K562 (cell line): Measurements from ENCODE around the gene TUBA8. TPM values are rescaled to one million over a fixed set of nuclear protein-coding genes. Genes with fewer than 3 reads are reported as not detected.

Source experiments
- CTBP1 ChIP-seq: fragments of 450-650 bp; IDR thresholded peaks from 2 replicates; pipeline ENCODE4 v1.6.1; 2016; ENCODE audit warnings: borderline replicate concordance
- DPF2 ChIP-seq: fragments of 450-650 bp; IDR thresholded peaks from 2 replicates; pipeline ENCODE4 v1.6.1; 2016
- ELF4 ChIP-seq: fragments of 450-650 bp; formaldehyde crosslinking; IDR thresholded peaks from 2 replicates; pipeline ENCODE4 v1.4.0; 2022; ENCODE audit warnings: missing genetic modification characterization
- EP400 ChIP-seq: fragments of 450-650 bp; IDR thresholded peaks from 2 replicates; pipeline ENCODE4 v1.6.1; 2017; ENCODE audit warnings: antibody characterized with exemption, mild to moderate bottlenecking, moderate library complexity
- FOXJ2 ChIP-seq: fragments of 200-800 bp; sonication (Bioruptor generic); IDR thresholded peaks from 2 replicates; pipeline ENCODE4 v1.6.1; 2016; ENCODE audit warnings: missing genetic modification characterization, missing compliant biosample characterization
- GMEB1 ChIP-seq: fragments of 250-450 bp; sonication (Bioruptor Pico); IDR thresholded peaks from 2 replicates; pipeline ENCODE4 v1.4.0; 2020; ENCODE audit warnings: mild to moderate bottlenecking
- HDAC1 ChIP-seq, 2 experiments: fragments of 450-650 bp; IDR thresholded peaks; 2 replicates each; pipeline ENCODE4 v1.6.1; 2016 to 2017; ENCODE audit warnings: inconsistent platforms in 1 of 2, mild to moderate bottlenecking in 1 of 2, moderate library complexity in 1 of 2
- HSF4 ChIP-seq: fragments of 250-450 bp; sonication (Bioruptor Pico); IDR thresholded peaks from 2 replicates; pipeline ENCODE4 v2.1.2; 2022; ENCODE audit warnings: mild to moderate bottlenecking, moderate library complexity, borderline replicate concordance
- L3MBTL2 ChIP-seq: fragments of 450-650 bp; IDR thresholded peaks from 2 replicates; pipeline ENCODE4 v1.6.1; 2016; ENCODE audit warnings: mild to moderate bottlenecking, moderate library complexity
- NR2C1 ChIP-seq, 2 experiments: fragments of 450-650 bp; IDR thresholded peaks; 2 replicates each; pipeline ENCODE4 v1.6.1; 2017; ENCODE audit warnings: mild to moderate bottlenecking in 2 of 2, antibody characterized with exemption in 1 of 2, inconsistent platforms in 1 of 2, missing compliant biosample characterization in 1 of 2, missing genetic modification characterization in 1 of 2
- NUFIP1 ChIP-seq: fragments of 450-650 bp; IDR thresholded peaks from 2 replicates; pipeline ENCODE4 v1.6.1; 2018; ENCODE audit not compliant: partially characterized antibody
- RFX5 ChIP-seq: IDR thresholded peaks from 2 replicates; pipeline ENCODE4 v1.6.1; 2011; ENCODE audit warnings: low read depth, mild to moderate bottlenecking, improper control_type of control experiment, low read length
- SAFB2 ChIP-seq: fragments of 200-400 bp; formaldehyde crosslinking; IDR thresholded peaks from 2 replicates; pipeline ENCODE4 v1.6.1; 2018; ENCODE audit warnings: borderline replicate concordance, low read length, low read depth, moderate library complexity; ENCODE audit not compliant: severe bottlenecking
- SUPT5H ChIP-seq: fragments of 450-650 bp; IDR thresholded peaks from 2 replicates; pipeline ENCODE4 v1.6.1; 2016
- TAF1 ChIP-seq: IDR thresholded peaks from 2 replicates; pipeline ENCODE4 v1.6.1; 2011; ENCODE audit warnings: mild to moderate bottlenecking, low read length, moderate library complexity; ENCODE audit not compliant: insufficient read depth, control insufficient read depth, severe bottlenecking; ENCODE audit errors: extremely low read depth
- ZBTB8A ChIP-seq: fragments of 450-650 bp; IDR thresholded peaks from 2 replicates; pipeline ENCODE4 v1.6.1; 2018; ENCODE audit warnings: mild to moderate bottlenecking, moderate library complexity; ENCODE audit not compliant: partially characterized antibody
- ZFX ChIP-seq: sonication (generic); formaldehyde crosslinking; IDR thresholded peaks from 2 replicates; pipeline ENCODE4 v1.8.0; 2022; ENCODE audit warnings: mild to moderate bottlenecking, missing genetic modification reagents, moderate library complexity
- ZNF12 ChIP-seq: sonication (generic); formaldehyde crosslinking; IDR thresholded peaks from 2 replicates; pipeline ENCODE4 v1.4.0; 2020; ENCODE audit warnings: mild to moderate bottlenecking, missing genetic modification reagents
- ZNF143 ChIP-seq: sonication (generic); formaldehyde crosslinking; IDR thresholded peaks from 2 replicates; pipeline ENCODE4 v1.9.0; 2022; ENCODE audit warnings: mild to moderate bottlenecking, missing genetic modification reagents
- ZNF644 ChIP-seq: fragments of 200-800 bp; sonication (Bioruptor generic); IDR thresholded peaks from 2 replicates; pipeline ENCODE4 v1.6.1; 2016; ENCODE audit warnings: low read depth, missing genetic modification characterization, missing compliant biosample characterization
- polyA plus RNA-seq, 8 experiments: library from polyadenylated mRNA; depleted of rRNA in 4 of 8; stranded (reverse) in 5 of 8; unstranded in 3 of 8; fragments of >200 nt; fragmentation: Nextera tagmentation in 2 of 8; fragmentation: Illumina TruSeq in 1 of 8; extraction: Ambion mirVana in 2 of 8; extraction: Trizol in 1 of 8; gene quantifications; 2 replicates each; pipeline versions ENCODE4 v1.2.1 to v1.2.3, GENCODE V29; 2011 to 2014; ENCODE audit warnings: inconsistent platforms in 1 of 8, missing spikeins in 1 of 8
- total RNA-seq, 7 experiments: library from RNA; depleted of rRNA in 6 of 7; stranded (reverse); fragments of >200 nt in 6 of 7; fragmentation: Illumina TruSeq in 2 of 7; extraction: Trizol in 2 of 7; gene quantifications; 2 replicates each; pipeline versions ENCODE4 v1.2.1 to v1.2.3, GENCODE V29; 2011 to 2021; ENCODE audit warnings: low replicate concordance in 1 of 7
- TF ChIP-seq, protein P1 (sequence below): fragments of 250-450 bp; sonication (Bioruptor Pico); IDR thresholded peaks from 2 replicates; pipeline ENCODE4 v1.8.0; 2022; ENCODE audit warnings: moderate library complexity, mild to moderate bottlenecking, inconsistent platforms
- TF ChIP-seq, protein P2 (sequence below): sonication (generic); formaldehyde crosslinking; IDR thresholded peaks from 2 replicates; pipeline ENCODE4 v1.8.0; 2022; ENCODE audit warnings: mild to moderate bottlenecking, missing genetic modification reagents
- TF ChIP-seq, protein P3 (sequence below): fragments of 450-650 bp; formaldehyde crosslinking; IDR thresholded peaks from 2 replicates; pipeline ENCODE4 v1.4.0; 2022; ENCODE audit warnings: mild to moderate bottlenecking, moderate library complexity
- TF ChIP-seq, protein P4 (sequence below): fragments of 250-450 bp; sonication (Bioruptor Pico); IDR thresholded peaks from 2 replicates; pipeline ENCODE4 v1.8.0; 2021; ENCODE audit warnings: moderate library complexity, mild to moderate bottlenecking, inconsistent platforms

TUBA8 gene
- total and polyA plus RNA-seq, 9 of the 15 experiments (the other 6 are each of a cell fraction or from before 2014, with no cell fraction given): 0.07 to 1.1 (median 0.65) TPM

- TF ChIP-seq SUPT5H (peak; percentile 79), SAFB2 (no peak), ZNF644 (peak; percentile 94), RFX5 (no peak), GMEB1 (CRISPR knock-in tag) (peak; percentile 92), EP400 (peak; percentile 79), ZFX (peak; percentile 77), ZNF12 (CRISPR knock-in tag) (0 out of 2 replicates have a peak, but pooled peaks have one; percentile 20), ZBTB8A (no peak), L3MBTL2 (peak; percentile 82), CTBP1 (peak; percentile 79), HDAC1 (IDR thresholded peaks at IDR 0.05) (peak in 1 of 2 experiments; percentile 93; a peak in 2 of 4 replicates), NR2C1 (IDR thresholded peaks at IDR 0.05) (peak; percentile 42; the same call in 1 of the 2 replicates), NR2C1 (tag; IDR thresholded peaks at IDR 0.05) (peak; percentile 87), NUFIP1 (no peak), DPF2 (no peak), ZNF143 (CRISPR knock-in tag) (peak; percentile 97), ELF4 (0 out of 2 replicates have a peak, but pooled peaks have one; percentile 25), HSF4 (CRISPR knock-in tag) (no peak), FOXJ2 (tag) (peak; percentile 75), TAF1 (peak; percentile 66)
- TF ChIP-seq, protein P1, sequence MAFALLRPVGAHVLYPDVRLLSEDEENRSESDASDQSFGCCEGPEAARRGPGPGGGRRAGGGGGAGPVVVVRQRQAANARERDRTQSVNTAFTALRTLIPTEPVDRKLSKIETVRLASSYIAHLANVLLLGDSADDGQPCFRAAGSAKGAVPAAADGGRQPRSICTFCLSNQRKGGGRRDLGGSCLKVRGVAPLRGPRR: no peak
- TF ChIP-seq, protein P2, sequence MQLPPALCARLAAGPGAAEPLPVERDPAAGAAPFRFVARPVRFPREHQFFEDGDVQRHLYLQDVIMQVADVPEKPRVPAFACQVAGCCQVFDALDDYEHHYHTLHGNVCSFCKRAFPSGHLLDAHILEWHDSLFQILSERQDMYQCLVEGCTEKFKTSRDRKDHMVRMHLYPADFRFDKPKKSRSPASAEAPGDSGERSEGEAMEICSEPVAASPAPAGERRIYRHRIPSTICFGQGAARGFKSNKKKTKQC (CRISPR knock-in tag): peak; percentile 38; the same call in 1 of the 2 replicates
- TF ChIP-seq, protein P3, sequence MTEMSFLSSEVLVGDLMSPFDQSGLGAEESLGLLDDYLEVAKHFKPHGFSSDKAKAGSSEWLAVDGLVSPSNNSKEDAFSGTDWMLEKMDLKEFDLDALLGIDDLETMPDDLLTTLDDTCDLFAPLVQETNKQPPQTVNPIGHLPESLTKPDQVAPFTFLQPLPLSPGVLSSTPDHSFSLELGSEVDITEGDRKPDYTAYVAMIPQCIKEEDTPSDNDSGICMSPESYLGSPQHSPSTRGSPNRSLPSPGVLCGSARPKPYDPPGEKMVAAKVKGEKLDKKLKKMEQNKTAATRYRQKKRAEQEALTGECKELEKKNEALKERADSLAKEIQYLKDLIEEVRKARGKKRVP (CRISPR knock-in tag): peak; percentile 42; the same call in 1 of the 2 replicates
- TF ChIP-seq, protein P4, sequence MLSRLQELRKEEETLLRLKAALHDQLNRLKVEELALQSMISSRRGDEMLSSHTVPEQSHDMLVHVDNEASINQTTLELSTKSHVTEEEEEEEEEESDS: no peak
Measured at GRCh38 chr22:18077639-18078328, 32.8 kb upstream of the TUBA8 start, which contains the start of gene PEX26 (continued).
